HepG2 (cell line): ENCODE data around the gene RAPGEF5. TPM values are rescaled to one million over a fixed set of nuclear protein-coding genes. Genes with fewer than 3 reads are reported as not detected.

ENCODE experiments used
- ATAC-seq: fragments of 200-7000 bp; cut with Tn5 transposase; 3 replicates; pipeline ENCODE4 v1.9.1; 2020; ENCODE audit warnings: mild to moderate bottlenecking, moderate library complexity
- BruUV-seq: library from RNA; stranded (reverse); fragments of 400-500 nt; replicated peaks from 2 replicates; lab custom pipeline; 2021; lab: Mats Ljungman, UMichigan
- CTCF ChIA-PET: fragments of 300-600 bp; formaldehyde crosslinking; extraction: SDS; loops from one replicate; lab custom pipeline; 2021; ENCODE audit warnings: low total read pairs, inconsistent platforms, low intra/inter-chr PET ratio; lab: Yijun Ruan, JAX
- POLR2A ChIA-PET: fragments of 350-600 bp; sonication (Branson Sonifier 250); formaldehyde crosslinking; loops from one replicate; lab custom pipeline; 2020; ENCODE audit warnings: antibody characterized with exemption, inconsistent platforms; lab: Yijun Ruan, JAX
- DNase-seq: peaks from one replicate; pipeline ENCODE4 v3.0.0-alpha.2; 2015; ENCODE audit warnings: low spot score
- FAIRE-seq: peaks from 3 replicates; lab custom pipeline; 2011; peaks lifted over from hg19 to GRCh38; lab: Jason Lieb, UNC
- H2AFZ ChIP-seq: one replicate; pipeline ENCODE4 v1.6.1; 2011; ENCODE audit warnings: low read length, inconsistent platforms
- H3K27ac ChIP-seq: fragments of 300-600 bp; 3 replicates; pipeline ENCODE4 v1.8.0; 2011; ENCODE audit warnings: mixed run types, mild to moderate bottlenecking, mixed read lengths, low read length, inconsistent platforms; ENCODE audit not compliant: insufficient read depth; ENCODE audit errors: extremely low read length
- H3K27me3 ChIP-seq, 2 experiments: fragments of 200-600 bp in 1 of 2; 2 replicates in 1 of 2; 3 replicates in 1 of 2; pipeline versions ENCODE4 v1.6.0 to v1.8.0; 2011; ENCODE audit warnings: low read length in 2 of 2, mild to moderate bottlenecking in 2 of 2, moderate library complexity in 2 of 2, inconsistent platforms in 1 of 2; ENCODE audit not compliant: insufficient read depth in 2 of 2, control insufficient read depth in 1 of 2
- H3K36me3 ChIP-seq, 2 experiments: fragments of 200-600 bp in 1 of 2; replicated peaks in 1 of 2; 2 replicates in 1 of 2; 3 replicates in 1 of 2; pipeline versions ENCODE4 v1.5.1 to v1.8.0; 2011; ENCODE audit warnings: low read length in 2 of 2, inconsistent platforms in 1 of 2; ENCODE audit not compliant: insufficient read depth in 2 of 2, control insufficient read depth in 1 of 2
- H3K4me1 ChIP-seq: 2 replicates; pipeline ENCODE4 v1.5.1; 2012; ENCODE audit warnings: low read length, inconsistent platforms; ENCODE audit not compliant: insufficient read depth
- H3K4me2 ChIP-seq: 2 replicates; pipeline ENCODE4 v1.6.0; 2011; ENCODE audit warnings: low read depth, low read length, inconsistent platforms
- H3K4me3 ChIP-seq, 3 experiments: fragments of 200-600 bp in 1 of 3; sonication (generic), shearing (Covaris generic) in 1 of 3; replicated peaks in 1 of 3; 2 replicates each; pipeline ENCODE4 v1.5.1; 2011 to 2016; ENCODE audit warnings: low read length in 3 of 3, inconsistent platforms in 2 of 3, low read depth in 2 of 3, mild to moderate bottlenecking in 2 of 3, control low read depth in 1 of 3, mixed read lengths in 1 of 3; ENCODE audit not compliant: insufficient read depth in 1 of 3
- H3K79me2 ChIP-seq: one replicate; pipeline ENCODE4 v1.6.1; 2011; ENCODE audit warnings: low read length, inconsistent platforms; ENCODE audit not compliant: insufficient read depth
- H3K9ac ChIP-seq: 2 replicates; pipeline ENCODE4 v1.6.0; 2011; ENCODE audit warnings: mild to moderate bottlenecking, low read depth, low read length, inconsistent platforms; ENCODE audit not compliant: insufficient read depth
- H3K9me3 ChIP-seq: 2 replicates; pipeline ENCODE4 v1.5.1; 2012; ENCODE audit warnings: mild to moderate bottlenecking, low read length
- H4K20me1 ChIP-seq: 2 replicates; pipeline ENCODE4 v1.6.0; 2011; ENCODE audit warnings: inconsistent platforms, mild to moderate bottlenecking, low read length, moderate library complexity; ENCODE audit not compliant: insufficient read depth
- MAFF ChIP-seq: IDR thresholded peaks from 2 replicates; pipeline ENCODE4 v1.6.1; 2011; ENCODE audit warnings: low read depth, low read length, improper control_type of control experiment
- MAFK ChIP-seq, 2 experiments: IDR thresholded peaks in 1 of 2; conservative IDR thresholded peaks in 1 of 2; 2 replicates each; pipeline ENCODE4 v1.6.1; 2011; ENCODE audit warnings: improper control_type of control experiment in 2 of 2, low read length in 2 of 2
- ZBTB40 ChIP-seq, 2 experiments: fragments of 450-650 bp in 1 of 2; sonication (generic) in 1 of 2; formaldehyde crosslinking in 1 of 2; IDR thresholded peaks; 2 replicates each; pipeline versions ENCODE4 v1.6.1 to v1.8.0; 2016 to 2022; ENCODE audit warnings: antibody characterized with exemption in 1 of 2, mild to moderate bottlenecking in 1 of 2, missing genetic modification reagents in 1 of 2
- ZNF143 ChIP-seq: sonication (generic); formaldehyde crosslinking; IDR thresholded peaks from 2 replicates; pipeline ENCODE4 v1.4.0; 2020; ENCODE audit warnings: missing genetic modification reagents
- WGBS: methylation state at CpG from one replicate; pipeline ENCODE4 v1.1.6; 2017; ENCODE audit warnings: low lambda C conversion rate; 5-methylcytosine and 5-hydroxymethylcytosine counted together
- in situ Hi-C: cut with HindIII; loops from 2 replicates; pipeline ENCODE4 v1.10.0; 2017; ENCODE audit warnings: low pct_unique_long_range_greater_than_20kb; ENCODE audit not compliant: extremely low pct_ligation_motif_present
- intact Hi-C: fragments of 100-400 bp; cut with micrococcal nuclease; formaldehyde crosslinking; loops from one replicate; pipeline ENCODE4 v1.10.0; 2022; ENCODE audit not compliant: unreplicated experiment
- polyA plus RNA-seq, 8 experiments: library from polyadenylated mRNA; depleted of rRNA in 3 of 8; stranded (reverse) in 7 of 8; unstranded in 1 of 8; fragments of >200 nt; fragmentation: Illumina TruSeq in 4 of 8; extraction: Trizol in 4 of 8; gene quantifications; 2 replicates each; pipeline versions ENCODE4 v1.2.1 to v1.2.3, GENCODE V29; 2011 to 2016; ENCODE audit warnings: low read depth in 4 of 8, missing spikeins in 1 of 8, mixed read lengths in 1 of 8; ENCODE audit not compliant: insufficient read depth in 1 of 8
- total RNA-seq, 5 experiments: library from RNA; depleted of rRNA; stranded (reverse); fragments of >200 nt; fragmentation: Illumina TruSeq; extraction: Trizol; gene quantifications; 2 replicates each; pipeline ENCODE4 v1.2.3, GENCODE V29; 2016; ENCODE audit warnings: low read depth in 1 of 5
- TF ChIP-seq, protein P1 (sequence below): sonication (generic); formaldehyde crosslinking; IDR thresholded peaks from 2 replicates; pipeline ENCODE4 v1.4.0; 2020; ENCODE audit warnings: mild to moderate bottlenecking, missing genetic modification reagents

RAPGEF5 gene
- total and polyA plus RNA-seq, 2 of the 13 experiments (the other 11 are each of a cell fraction or from before 2014, with no cell fraction given) = 17.1 to 23.4 TPM

DNA sequence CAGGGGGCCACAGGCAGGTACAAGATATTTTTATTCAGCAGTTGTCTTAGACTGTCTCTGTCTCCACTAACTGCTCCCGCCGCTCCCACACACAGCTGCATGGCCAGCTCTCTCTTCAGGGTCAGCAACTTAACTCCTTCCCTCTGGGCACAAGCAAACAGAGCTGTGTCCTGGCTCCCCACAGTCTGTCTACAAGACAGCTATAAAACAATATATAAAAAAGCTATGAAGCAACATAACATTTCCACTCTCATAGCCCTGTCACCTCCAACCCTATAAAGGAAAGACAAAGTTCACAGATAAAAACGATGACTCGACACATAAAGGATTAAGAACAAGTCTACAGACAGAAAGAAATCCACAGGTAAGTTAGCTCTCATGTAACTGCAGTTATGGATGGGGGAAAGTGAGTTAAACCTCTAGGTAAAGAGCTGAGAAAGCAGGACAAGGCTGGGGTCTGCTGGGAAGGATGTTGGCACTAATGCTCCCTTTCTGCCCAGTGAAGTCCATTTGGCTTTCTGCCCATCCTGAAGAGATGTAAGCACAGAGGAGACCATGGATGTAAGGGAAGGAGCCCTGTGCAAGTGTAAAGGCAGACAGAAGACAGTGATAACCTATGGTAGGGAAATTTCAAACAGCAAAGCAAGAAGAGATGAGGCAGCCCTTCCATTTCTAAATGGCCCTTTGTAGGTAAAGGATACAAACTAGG lies 27.0 kb downstream of the RAPGEF5 start:
- Histone ChIP-seq H3K9ac (no peak overlapping the region), H3K4me3 (no peak overlapping the region)

GRCh38 chr7:22326181-22326580 lies 30.8 kb downstream of the RAPGEF5 start:
- WGBS = 62% methylated on average over 4 of the region's 4 CpGs
- TF ChIP-seq ZBTB40 (IDR thresholded peaks at IDR 0.05) = peak; percentile 44; the same call in 1 of the 2 replicates
- TF ChIP-seq ZBTB40 (CRISPR knock-in tag; IDR thresholded peaks at IDR 0.05) = peak; percentile 98
- TF ChIP-seq ZNF143 (CRISPR knock-in tag) = no peak
- Histone ChIP-seq H3K79me2 (peaks cover 98% of the 10 kb centered on the region), H3K4me1 (peaks cover 55% of the 10 kb centered on the region), H3K9ac (no peak overlapping the region), H3K27me3 (no peaks in the 10 kb centered on the region), H3K9me3 (no peaks in the 10 kb centered on the region), H4K20me1 (peaks cover 96% of the 10 kb centered on the region), H3K27ac (no peak overlapping the region), H3K4me3 (no peak overlapping the region), H3K36me3 (peaks cover 2 to 8% of the 10 kb centered on the region in 2 experiments; a peak in 1 of 5 replicates), H3K4me2 (no peak overlapping the region), H2AFZ (no peak overlapping the region)
- CTCF ChIA-PET = no interaction called here
- DNase-seq = no peak
- intact Hi-C loops (loop anchor here (10.0 kb wide), 1 partner anchor 129 kb away; no protein-coding TSS in a partner anchor), in situ Hi-C loops (no loop called here)
- BruUV-seq = no TSS peak
- ATAC-seq = no peak
- no peak for FAIRE-seq
- POLR2A ChIA-PET = no interaction called here

More for the DNA sequence above, 27.0 kb downstream of the RAPGEF5 start:
- ChIA-PET CTCF (no interaction called here), POLR2A (no interaction called here)
- FAIRE-seq (no peak), DNase-seq (no peak)
- no peak overlapping the region for H3K27ac ChIP-seq
- peaks cover 79% of the 10 kb centered on the region for H3K4me1 ChIP-seq
- H2AFZ ChIP-seq = no peak overlapping the region
- peaks cover 2 to 6% of the 10 kb centered on the region in 2 experiments; a peak in 1 of 5 replicates for H3K36me3 ChIP-seq
- peaks cover 96% of the 10 kb centered on the region for H3K79me2 ChIP-seq
- H3K9me3 ChIP-seq = no peaks in the 10 kb centered on the region
- in situ Hi-C loops (no loop called here), intact Hi-C loops (loop anchor here (10.0 kb wide), 1 partner anchor 125 kb away; no protein-coding TSS in a partner anchor)
- no peak overlapping the region for H3K4me2 ChIP-seq
- no TSS peak for BruUV-seq
- peaks cover 93% of the 10 kb centered on the region for H4K20me1 ChIP-seq
- WGBS = 84% methylated on average over 4 of the region's 4 CpGs
- H3K27me3 ChIP-seq = no peaks in the 10 kb centered on the region
- TF ChIP-seq, protein P1, sequence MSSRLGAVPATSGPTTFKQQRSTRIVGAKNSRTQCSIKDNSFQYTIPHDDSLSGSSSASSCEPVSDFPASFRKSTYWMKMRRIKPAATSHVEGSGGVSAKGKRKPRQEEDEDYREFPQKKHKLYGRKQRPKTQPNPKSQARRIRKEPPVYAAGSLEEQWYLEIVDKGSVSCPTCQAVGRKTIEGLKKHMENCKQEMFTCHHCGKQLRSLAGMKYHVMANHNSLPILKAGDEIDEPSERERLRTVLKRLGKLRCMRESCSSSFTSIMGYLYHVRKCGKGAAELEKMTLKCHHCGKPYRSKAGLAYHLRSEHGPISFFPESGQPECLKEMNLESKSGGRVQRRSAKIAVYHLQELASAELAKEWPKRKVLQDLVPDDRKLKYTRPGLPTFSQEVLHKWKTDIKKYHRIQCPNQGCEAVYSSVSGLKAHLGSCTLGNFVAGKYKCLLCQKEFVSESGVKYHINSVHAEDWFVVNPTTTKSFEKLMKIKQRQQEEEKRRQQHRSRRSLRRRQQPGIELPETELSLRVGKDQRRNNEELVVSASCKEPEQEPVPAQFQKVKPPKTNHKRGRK (CRISPR knock-in tag) = no peak
- TF ChIP-seq MAFK (conservative IDR thresholded peaks at IDR 0.05 in 1 of 2, IDR thresholded peaks at IDR 0.05 in 1 of 2; ENCODE audit: low read length in 2 of 2) = peak; percentile 94 to 97
- TF ChIP-seq MAFF = peak; percentile 95
- TF ChIP-seq, all 625 proteins: peak for 2
- no peak for ATAC-seq
